ENCODE data around the gene ZG16B. TPM values are rescaled to one million over a fixed set of nuclear protein-coding genes. Genes with fewer than 3 reads are reported as not detected.

Gene ZG16B
- total RNA-seq, 1 donor from 2014 or later: 55.9 TPM

DNA sequence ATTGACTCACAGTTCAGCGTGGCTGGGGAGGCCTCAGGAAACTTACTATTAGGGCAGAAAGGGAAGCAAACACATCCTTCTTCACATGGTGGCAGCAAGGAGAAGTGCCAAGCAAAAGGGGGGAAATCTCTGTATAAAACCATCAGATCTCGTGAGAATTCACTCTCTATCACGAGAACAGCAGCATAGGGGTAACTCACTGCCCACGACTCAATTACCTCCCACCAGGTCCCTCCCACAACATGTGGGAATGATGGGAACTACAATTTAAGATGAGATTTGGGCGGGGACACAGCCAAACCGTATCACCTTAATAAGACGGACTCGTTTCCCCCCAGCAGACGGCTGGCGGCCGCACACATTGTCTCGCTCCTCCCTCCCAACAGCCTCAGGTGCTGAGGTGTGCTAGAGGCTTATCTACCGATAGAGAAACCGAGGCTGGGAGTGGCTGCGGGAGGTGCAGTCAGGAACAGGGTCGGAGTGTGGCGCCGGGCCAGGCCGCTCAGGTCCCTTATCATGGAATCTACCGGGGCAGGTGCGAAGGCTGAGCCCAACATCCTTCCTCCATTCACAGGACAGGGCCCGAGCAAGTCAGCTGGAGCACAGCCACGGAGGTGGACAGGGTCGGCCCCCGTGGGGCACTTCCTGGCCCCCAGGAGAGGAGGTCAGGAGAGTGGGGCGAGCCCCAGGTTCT is 4.9 kb upstream of the ZG16B start:
- no peak for DNase-seq (ENCODE audit: low spot score)

- DNase-seq (ENCODE audit: low spot score): no peak
Observed at GRCh38 chr16:2825906-2826305, 4.2 kb upstream of the ZG16B start.

DNA sequence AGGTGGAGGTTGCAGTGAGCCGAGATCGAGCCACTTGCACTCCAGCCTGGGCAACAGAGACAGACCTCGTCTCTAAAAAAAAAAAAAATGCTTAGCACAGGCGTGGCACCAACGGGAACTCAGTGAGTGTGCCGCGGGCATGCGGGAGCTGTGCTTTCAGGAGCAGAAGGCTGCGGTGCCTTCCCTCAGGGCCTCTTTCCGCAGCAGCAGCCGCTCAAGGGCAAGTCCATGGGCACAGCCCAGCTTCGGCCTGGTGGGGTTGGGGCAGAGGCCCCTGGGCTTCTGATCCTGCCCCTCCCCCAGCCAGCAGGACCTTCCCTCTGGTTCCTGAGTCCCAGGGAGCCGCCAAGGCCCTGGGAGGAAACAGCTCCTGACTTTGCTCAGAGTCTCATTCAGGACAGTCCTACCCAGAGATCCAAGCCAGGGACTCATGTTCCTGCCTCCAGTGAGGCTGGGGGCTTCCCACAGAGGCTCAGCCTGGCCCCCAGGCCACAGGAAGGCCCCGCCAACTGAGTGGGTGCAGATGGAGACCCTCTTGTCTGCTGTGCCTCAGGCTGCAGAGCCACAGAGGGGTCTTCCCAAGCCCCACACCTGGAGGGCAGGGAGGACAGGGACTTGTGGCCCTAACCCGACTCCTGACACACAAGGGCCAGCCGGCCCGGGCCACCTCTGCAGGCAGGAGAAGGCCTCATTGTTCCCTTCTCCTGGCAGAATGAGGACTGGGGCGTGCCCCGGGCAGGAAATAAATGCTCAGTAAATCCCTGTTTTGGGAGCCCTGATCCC is 3.3 kb upstream of the ZG16B start:
- DNase-seq (ENCODE audit: low spot score): no peak

DNA sequence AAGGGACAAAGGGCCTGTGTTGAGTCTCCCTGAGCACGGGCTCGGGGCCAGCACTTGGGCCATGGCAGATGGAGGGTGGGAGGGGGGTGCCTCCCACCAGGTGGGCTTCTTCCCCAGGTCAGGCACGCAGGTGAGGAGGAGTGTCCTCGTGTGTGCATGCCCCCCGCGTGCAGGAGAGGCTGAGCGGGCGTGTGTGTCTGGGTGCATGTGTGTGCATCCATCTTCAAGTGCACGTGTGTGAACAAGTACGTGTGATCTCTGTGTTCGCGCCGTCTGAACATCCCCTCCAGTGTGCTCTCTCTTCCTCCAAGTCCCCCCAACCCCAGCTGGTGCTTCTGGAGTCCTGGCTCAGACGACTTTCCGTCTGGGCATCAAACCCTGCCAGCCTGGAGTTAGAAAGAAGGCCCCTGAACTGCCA is 2.7 kb upstream of the ZG16B start:
- DNase-seq (ENCODE audit: low spot score): no peak

DNA sequence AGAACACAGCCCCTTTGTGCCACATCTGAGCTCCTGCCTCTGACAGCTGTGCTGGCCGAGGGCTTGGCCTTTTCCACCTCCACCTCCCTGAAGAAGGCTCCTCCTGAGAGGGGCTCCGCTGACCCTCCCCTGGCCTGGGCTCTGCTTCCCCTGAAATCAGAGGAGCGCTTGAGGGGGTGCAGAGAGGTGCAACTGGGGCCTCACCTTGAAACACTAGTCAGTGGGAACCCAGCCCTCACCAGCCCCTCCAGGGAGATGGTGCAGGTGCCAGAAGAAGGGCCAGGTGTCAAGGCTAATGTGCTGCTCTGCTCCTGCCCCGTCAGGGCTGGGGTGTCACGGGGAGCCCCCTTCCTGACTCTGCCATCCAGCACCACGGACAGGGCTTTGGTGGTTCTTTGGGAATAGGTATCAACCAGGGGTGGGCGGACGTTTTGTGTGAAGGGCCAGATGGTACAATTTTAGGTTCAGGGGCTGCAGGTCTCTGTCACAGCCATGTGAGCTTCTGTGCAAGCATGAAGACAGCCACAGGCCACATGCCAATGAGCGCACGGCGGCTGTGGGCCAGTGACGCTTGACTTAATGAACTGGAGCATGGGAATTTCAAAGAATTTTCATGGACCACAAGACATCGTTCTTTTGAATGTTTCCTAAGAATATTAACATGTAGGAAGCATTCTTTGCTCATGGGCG is 2.1 kb upstream of the ZG16B start:
- DNase-seq (ENCODE audit: low spot score): no peak

DNA sequence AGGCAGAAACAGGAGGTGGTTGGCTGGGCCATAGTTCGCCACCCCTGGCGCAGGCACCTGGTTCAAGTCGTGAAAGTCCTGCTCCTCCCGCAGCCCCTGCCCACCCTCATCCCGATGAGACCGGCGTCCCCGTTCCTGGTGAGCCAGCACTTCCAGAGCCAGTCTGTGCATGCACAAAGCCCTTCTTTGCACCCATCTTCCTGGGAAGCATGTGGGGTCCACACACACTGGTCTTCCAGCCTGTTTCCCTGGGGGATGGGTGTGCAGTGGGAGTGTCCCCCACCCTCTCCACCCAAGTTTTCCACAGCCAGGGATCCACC is 1.6 kb upstream of the ZG16B start:
- no peak for DNase-seq (ENCODE audit: low spot score)

DNA sequence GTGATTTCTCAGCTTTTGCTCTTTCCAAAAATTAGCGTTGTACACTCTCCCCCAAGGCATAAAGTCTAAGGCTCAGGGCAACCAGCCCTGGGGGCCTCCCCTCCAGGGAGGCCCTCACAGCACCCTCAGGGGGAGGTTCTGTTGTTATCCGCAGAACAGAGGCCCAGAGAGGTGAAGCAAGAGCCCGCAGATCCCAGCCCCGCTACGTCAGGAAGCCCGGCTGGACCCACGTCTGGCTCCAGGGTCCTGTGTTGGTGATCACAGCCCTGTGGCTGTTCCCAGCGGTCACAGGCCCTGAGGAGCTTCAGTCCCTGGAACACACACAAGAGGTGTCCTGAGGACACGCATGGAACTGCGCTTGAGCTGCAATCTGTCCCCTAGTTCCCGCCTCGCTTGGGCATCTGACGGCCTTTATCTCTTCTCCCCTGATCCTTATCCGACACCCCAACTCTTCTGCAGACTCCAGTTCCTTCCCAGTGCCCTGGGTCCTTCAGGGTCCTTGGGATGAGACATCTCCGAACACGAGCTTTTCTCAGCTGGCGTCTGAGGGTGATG is 1.1 kb upstream of the ZG16B start:
- DNase-seq (ENCODE audit: low spot score): no peak

DNA sequence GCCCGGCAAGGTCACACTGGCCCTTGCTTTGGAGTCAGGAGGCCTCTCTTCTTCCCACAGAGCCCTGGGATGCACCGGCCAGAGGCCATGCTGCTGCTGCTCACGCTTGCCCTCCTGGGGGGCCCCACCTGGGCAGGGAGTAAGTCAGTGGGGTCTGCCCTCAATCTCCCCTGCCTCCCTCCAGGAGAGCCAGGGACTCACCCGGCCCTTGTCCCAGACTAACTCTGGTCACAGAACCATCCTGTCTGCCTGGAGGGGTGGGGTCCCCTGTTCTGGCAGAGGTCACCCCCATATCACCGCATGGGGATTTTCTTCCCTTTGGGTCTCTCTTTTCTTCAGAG is 222 bp downstream of the ZG16B start:
- DNase-seq (ENCODE audit: low spot score): no peak

DNA sequence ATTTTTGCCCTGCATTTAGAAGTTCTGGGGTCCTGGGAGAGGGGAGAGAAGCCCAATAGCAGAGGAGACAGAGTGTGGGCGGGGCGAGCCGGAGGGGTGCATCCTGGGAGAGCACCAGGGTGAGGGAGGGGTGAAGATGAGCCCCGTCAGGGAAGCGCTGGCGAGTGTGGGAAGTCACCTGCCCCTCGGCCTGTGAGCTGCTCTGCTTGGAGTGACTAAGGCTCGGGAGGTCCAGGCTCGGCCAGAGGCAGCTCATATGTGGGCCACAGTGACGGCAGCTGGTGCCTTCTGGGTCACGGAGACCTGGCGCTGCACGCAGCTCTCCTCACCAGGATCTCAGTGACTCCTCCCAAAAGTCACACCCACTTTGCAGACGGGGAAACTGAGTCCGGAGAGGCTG is 1.1 kb downstream of the ZG16B start:
- no peak for DNase-seq (ENCODE audit: low spot score)

DNA sequence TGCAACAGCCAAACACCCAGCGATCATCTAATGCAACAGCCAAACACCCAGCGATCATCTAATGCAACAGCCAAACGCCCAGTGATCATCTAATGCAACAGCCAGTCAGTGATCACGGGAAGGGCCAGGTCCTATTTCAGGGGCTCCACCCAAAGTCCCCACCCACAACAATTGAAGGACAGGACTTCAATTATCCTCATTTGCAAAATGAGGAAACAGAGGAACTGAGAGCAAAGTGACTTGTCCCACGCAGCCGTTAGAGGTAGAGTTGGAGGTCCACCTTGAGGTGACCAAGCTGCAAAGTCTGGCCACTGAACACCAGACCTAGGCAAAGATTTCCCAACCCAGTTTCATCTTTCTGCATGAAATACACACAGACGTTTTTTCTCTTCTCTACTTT is 3.7 kb downstream of the ZG16B start:
- DNase-seq (ENCODE audit: low spot score): no peak

DNA sequence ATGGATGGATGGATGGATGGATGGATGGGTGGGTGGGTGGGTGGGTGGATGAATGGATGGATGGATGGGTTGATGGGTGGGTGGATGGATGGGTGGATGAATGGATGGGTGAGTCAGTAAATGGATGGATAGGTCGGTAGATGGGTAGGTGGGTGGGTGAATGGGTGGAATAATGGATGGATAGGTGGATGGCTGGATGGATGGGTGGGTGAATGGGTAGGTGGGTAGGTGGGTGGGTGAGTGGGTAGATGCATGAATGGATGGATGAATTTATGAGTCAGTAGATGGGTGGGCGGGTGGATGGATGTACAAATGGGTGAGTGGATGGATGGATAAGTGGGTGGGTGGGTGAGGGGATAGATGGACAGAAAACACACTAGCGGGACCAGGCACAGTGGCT is 4.9 kb downstream of the ZG16B start:
- DNase-seq (ENCODE audit: low spot score): no peak

DNA sequence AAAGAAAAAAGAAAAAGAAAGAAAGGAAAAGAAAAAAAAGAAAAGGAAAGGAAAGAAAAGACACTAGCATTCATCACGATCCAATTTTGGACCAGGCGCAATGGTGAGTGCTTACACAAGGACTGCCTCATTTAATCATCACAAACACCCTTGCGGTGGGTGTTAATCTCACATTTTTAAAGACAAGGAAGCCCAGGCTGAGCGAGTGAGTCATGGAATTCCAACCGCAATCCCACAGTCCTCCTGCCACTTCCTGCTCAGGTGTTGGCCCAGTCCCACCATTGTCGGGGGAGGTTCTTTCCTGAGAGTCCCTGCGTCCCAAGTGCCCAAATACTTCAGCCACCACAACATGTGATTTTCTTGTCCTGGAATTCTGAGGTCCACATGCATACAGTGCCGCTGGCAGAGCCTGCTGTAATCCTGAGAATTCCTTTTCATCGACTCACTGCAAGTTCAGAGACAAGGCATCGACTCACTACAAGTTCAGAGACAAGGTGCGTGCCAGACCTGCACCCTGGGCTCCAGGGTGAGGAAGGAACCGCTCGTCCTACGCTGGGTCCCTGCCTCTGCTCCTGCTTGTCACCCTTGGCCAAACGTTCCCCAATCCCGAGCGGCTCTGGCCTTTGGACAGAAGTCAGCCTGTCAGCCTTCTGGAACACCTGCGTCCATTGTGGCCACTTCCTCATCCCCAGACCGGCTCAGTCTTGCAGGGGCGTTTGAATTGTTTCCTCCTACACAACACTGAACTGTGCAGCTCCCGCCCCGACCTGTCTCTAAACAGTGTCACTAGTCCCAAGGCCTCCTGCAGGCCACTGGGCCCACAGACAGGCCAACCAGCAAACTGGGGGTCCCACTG is 5.8 kb downstream of the ZG16B start:
- DNase-seq (ENCODE audit: low spot score): peak; percentile 70

- DNase-seq (ENCODE audit: low spot score): no peak
Observed at GRCh38 chr16:2836646-2837508, 6.8 kb downstream of the ZG16B start.

- DNase-seq (ENCODE audit: low spot score): peak; percentile 41
Observed at GRCh38 chr16:2838928-2839327, 8.8 kb downstream of the ZG16B start.

- no peak for DNase-seq (ENCODE audit: low spot score)
Observed at GRCh38 chr16:2839650-2840450, 9.7 kb downstream of the ZG16B start.

- DNase-seq (ENCODE audit: low spot score): no peak
Observed at GRCh38 chr16:2840914-2841313, 10.8 kb downstream of the ZG16B start.

DNA sequence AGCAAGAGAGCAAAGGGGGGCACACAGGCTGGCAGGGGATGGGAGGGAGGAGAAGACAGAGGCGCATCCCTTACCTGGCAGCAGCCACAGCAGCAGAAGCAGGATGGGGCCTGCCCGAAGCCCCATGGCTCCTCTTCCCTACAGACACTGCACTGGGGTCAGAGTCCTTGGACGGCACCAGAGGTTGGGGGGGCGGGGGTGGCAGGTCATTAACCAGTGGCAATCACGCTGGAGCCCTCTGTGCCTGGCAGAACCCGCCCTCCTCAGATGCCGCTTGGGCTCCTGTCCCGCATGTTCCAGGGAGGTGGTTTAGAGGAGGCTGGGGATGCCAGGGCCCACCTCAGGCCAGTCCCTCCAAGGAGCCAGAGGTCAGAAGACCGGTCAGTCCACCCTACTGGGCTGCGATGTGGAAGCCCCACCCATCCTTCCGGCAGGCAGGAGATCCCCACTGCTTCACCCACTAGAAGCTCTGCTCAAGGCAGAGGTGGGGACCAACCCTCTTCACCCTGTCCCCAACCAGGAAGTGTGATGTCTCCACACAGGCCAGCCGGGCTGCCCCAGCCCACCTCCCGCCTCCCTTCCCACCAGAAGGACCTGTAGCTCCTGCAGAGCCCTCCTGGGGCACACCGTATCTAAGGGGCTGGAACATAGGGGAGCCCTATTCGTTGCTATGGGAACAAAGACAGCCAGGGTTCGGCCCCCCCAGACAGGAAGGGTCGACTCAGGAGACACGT is 11.7 kb downstream of the ZG16B start:
- no peak for DNase-seq (ENCODE audit: low spot score)

- DNase-seq (ENCODE audit: low spot score): peak; percentile 48
Observed at GRCh38 chr16:2842340-2843000, 12.4 kb downstream of the ZG16B start.

GRCh38 chr16:2843526-2843925 is 13.4 kb downstream of the ZG16B start:
- no peak for DNase-seq (ENCODE audit: low spot score)
